Measurements from ENCODE around the gene ULK4.

Gene ULK4

GRCh38 chr3:41241800-41242571 is 719.9 kb downstream of the ULK4 start:
- no peak for DNase-seq

- DNase-seq: no peak
Observed at GRCh38 chr3:41241161-41241560, 720.7 kb downstream of the ULK4 start.

- DNase-seq: no peak
Observed at GRCh38 chr3:41239587-41239986, 722.3 kb downstream of the ULK4 start.

GRCh38 chr3:41237907-41238306 is 724.0 kb downstream of the ULK4 start:
- DNase-seq: no peak

- no peak for DNase-seq
Observed at GRCh38 chr3:41236228-41236627, 725.7 kb downstream of the ULK4 start.

GRCh38 chr3:41234823-41235721 is 726.8 kb downstream of the ULK4 start:
- no peak for DNase-seq

GRCh38 chr3:41224120-41224806 is 737.6 kb downstream of the ULK4 start:
- DNase-seq: no peak

GRCh38 chr3:41223691-41224090 is 738.2 kb downstream of the ULK4 start:
- no peak for DNase-seq

GRCh38 chr3:41223078-41223477 is 738.8 kb downstream of the ULK4 start:
- DNase-seq: no peak

GRCh38 chr3:41222501-41222900 is 739.4 kb downstream of the ULK4 start:
- no peak for DNase-seq

- no peak for DNase-seq
Observed at GRCh38 chr3:41222012-41222411, 739.9 kb downstream of the ULK4 start.

- no peak for DNase-seq
Observed at GRCh38 chr3:41220906-41221677, 740.8 kb downstream of the ULK4 start.

- DNase-seq: no peak
Observed at GRCh38 chr3:41219424-41219823, 742.5 kb downstream of the ULK4 start.

- DNase-seq: no peak
Observed at GRCh38 chr3:41216993-41217392, 744.9 kb downstream of the ULK4 start.

- DNase-seq: no peak
Observed at GRCh38 chr3:41216422-41216821, 745.5 kb downstream of the ULK4 start.

GRCh38 chr3:41213588-41213987 is 748.3 kb downstream of the ULK4 start:
- DNase-seq: no peak

GRCh38 chr3:41212088-41212487 is 749.8 kb downstream of the ULK4 start:
- DNase-seq: no peak

GRCh38 chr3:41210966-41211365 is 750.9 kb downstream of the ULK4 start:
- no peak for DNase-seq

- DNase-seq: no peak
Observed at GRCh38 chr3:41209646-41210045, 752.3 kb downstream of the ULK4 start.

GRCh38 chr3:41208507-41209220 is 753.2 kb downstream of the ULK4 start:
- no peak for DNase-seq

GRCh38 chr3:41207355-41207754 is 754.5 kb downstream of the ULK4 start:
- no peak for DNase-seq

- DNase-seq: no peak
Observed at GRCh38 chr3:41205591-41205990, 756.3 kb downstream of the ULK4 start.
